GM12878 (cell line): ENCODE results near the gene WDR59. TPM values are rescaled to one million over a fixed set of nuclear protein-coding genes. Genes with fewer than 3 reads are reported as not detected.
A peak's percentile ranks its signal among the peaks of the same experiment; 100 is the strongest.

ENCODE experiments used
- ATAC-seq: fragments of 200-7000 bp; cut with Tn5 transposase; 3 replicates; pipeline ENCODE4 v1.9.1; 2020; ENCODE audit warnings: mild to moderate bottlenecking, moderate library complexity
- BruUV-seq: library from RNA; stranded (reverse); fragments of 400-500 nt; replicated peaks from 2 replicates; lab custom pipeline; 2021; lab: Mats Ljungman, UMichigan
- CTCF ChIA-PET: fragments of 300-600 bp; sonication (Branson Sonifier 250); formaldehyde crosslinking; extraction: SDS; loops from one replicate; lab custom pipeline; 2021; ENCODE audit warnings: inconsistent platforms; lab: Yijun Ruan, JAX
- POLR2A ChIA-PET: fragments of 350-600 bp; formaldehyde crosslinking; extraction: SDS; loops from one replicate; lab custom pipeline; 2021; ENCODE audit warnings: inconsistent platforms; lab: Charles Lee
- RAD21 ChIA-PET: fragments of 300-600 bp; sonication (Branson Sonifier 250); formaldehyde crosslinking; loops from one replicate; lab custom pipeline; 2023; ENCODE audit warnings: antibody characterized with exemption; ENCODE audit not compliant: unreplicated experiment; lab: Charles Lee
- SMC1A ChIA-PET: fragments of 300-600 bp; sonication (Branson Sonifier 250); formaldehyde crosslinking; loops from one replicate; lab custom pipeline; 2023; ENCODE audit not compliant: unreplicated experiment, uncharacterized antibody; lab: Charles Lee
- DNase-seq: peaks from one replicate; pipeline ENCODE4 v3.0.0-alpha.2; 2011; ENCODE audit warnings: low read depth, low spot score
- FAIRE-seq: peaks from 3 replicates; lab custom pipeline; 2011; peaks lifted over from hg19 to GRCh38; lab: Jason Lieb, UNC
- H2AFZ ChIP-seq: 2 replicates; pipeline ENCODE4 v1.6.0; 2011; ENCODE audit warnings: low read depth, low read length, control low read depth; ENCODE audit not compliant: control insufficient read depth
- H3K27ac ChIP-seq: 2 replicates; pipeline ENCODE4 v1.5.1; 2011; ENCODE audit warnings: control low read depth; ENCODE audit not compliant: control insufficient read depth, insufficient read depth
- H3K27me3 ChIP-seq, 2 experiments: replicated peaks in 1 of 2; 2 replicates each; pipeline versions ENCODE4 v1.6.0 to v1.6.1; 2011; ENCODE audit warnings: low read length in 1 of 2; ENCODE audit not compliant: control insufficient read depth in 2 of 2, insufficient read depth in 2 of 2
- H3K36me3 ChIP-seq, 2 experiments: 2 replicates each; pipeline ENCODE4 v1.5.1; 2011; ENCODE audit warnings: low read length in 1 of 2; ENCODE audit not compliant: control insufficient read depth in 2 of 2, insufficient read depth in 2 of 2
- H3K4me1 ChIP-seq: 2 replicates; pipeline ENCODE4 v1.6.1; 2011; ENCODE audit warnings: mild to moderate bottlenecking, low read length, moderate library complexity, mixed read lengths; ENCODE audit not compliant: control insufficient read depth, insufficient read depth
- H3K4me2 ChIP-seq: 2 replicates; pipeline ENCODE4 v1.6.0; 2011; ENCODE audit warnings: control low read depth; ENCODE audit not compliant: control insufficient read depth, insufficient read depth
- H3K4me3 ChIP-seq: fragments of 200-600 bp; sonication (generic); 2 replicates; pipeline ENCODE4 v1.5.1; 2016
- H3K79me2 ChIP-seq: 2 replicates; pipeline ENCODE4 v1.6.0; 2011; ENCODE audit warnings: low read length; ENCODE audit not compliant: control insufficient read depth, insufficient read depth
- H3K9ac ChIP-seq: 2 replicates; pipeline ENCODE4 v1.8.0; 2011; ENCODE audit warnings: low read length, control low read depth, mixed read lengths; ENCODE audit not compliant: control insufficient read depth, insufficient read depth
- H3K9me3 ChIP-seq: replicated peaks from 3 replicates; pipeline ENCODE4 v1.5.1; 2011; ENCODE audit warnings: mild to moderate bottlenecking, low read length; ENCODE audit not compliant: control insufficient read depth, insufficient read depth
- H4K20me1 ChIP-seq: 2 replicates; pipeline ENCODE4 v1.6.0; 2011; ENCODE audit not compliant: control insufficient read depth, insufficient read depth
- ASH2L ChIP-seq: fragments of 300-600, 200-600 bp; sonication (generic); IDR thresholded peaks from 2 replicates; pipeline ENCODE4 v1.6.1; 2017; ENCODE audit warnings: low read depth, mild to moderate bottlenecking, borderline replicate concordance
- ATF7 ChIP-seq: fragments of 450-650 bp; IDR thresholded peaks from 2 replicates; pipeline ENCODE4 v1.6.1; 2016; ENCODE audit warnings: low read depth, mild to moderate bottlenecking
- CEBPB ChIP-seq, 2 experiments: fragments of 150-350 bp in 1 of 2; IDR thresholded peaks; 2 replicates each; pipeline ENCODE4 v1.6.1; 2012 to 2014; ENCODE audit warnings: low read depth in 2 of 2, low read length in 2 of 2, borderline replicate concordance in 1 of 2, inconsistent platforms in 1 of 2
- EED ChIP-seq: sonication (generic); IDR thresholded peaks from 2 replicates; pipeline ENCODE4 v1.6.1; 2016; ENCODE audit warnings: antibody characterized with exemption, low read depth
- ESRRA ChIP-seq: IDR thresholded peaks from 2 replicates; pipeline ENCODE4 v1.6.1; 2012; ENCODE audit warnings: mild to moderate bottlenecking, low read length, improper control_type of control experiment
- FOXM1 ChIP-seq: IDR thresholded peaks from 2 replicates; pipeline ENCODE4 v1.6.1; 2012; ENCODE audit warnings: low read depth, mild to moderate bottlenecking, inconsistent platforms, low read length, moderate library complexity
- GABPA ChIP-seq: IDR thresholded peaks from 2 replicates; pipeline ENCODE4 v1.6.1; 2014; ENCODE audit warnings: antibody characterized with exemption, low read depth, mild to moderate bottlenecking, inconsistent platforms
- IKZF1 ChIP-seq: fragments of 450-650 bp; conservative IDR thresholded peaks from 2 replicates; pipeline ENCODE4 v1.6.1; 2017; ENCODE audit warnings: antibody characterized with exemption, mild to moderate bottlenecking
- IKZF2 ChIP-seq, 2 experiments: fragments of 450-650 bp; IDR thresholded peaks; 2 replicates each; pipeline ENCODE4 v1.6.1; 2017; ENCODE audit warnings: mild to moderate bottlenecking in 2 of 2, moderate library complexity in 2 of 2
- MTA2 ChIP-seq: fragments of 450-650 bp; IDR thresholded peaks from 2 replicates; pipeline ENCODE4 v1.6.1; 2016; ENCODE audit warnings: low read depth, mild to moderate bottlenecking, moderate library complexity
- NKRF ChIP-seq: fragments of 450-650 bp; conservative IDR thresholded peaks from 2 replicates; pipeline ENCODE4 v1.6.1; 2017; ENCODE audit warnings: mild to moderate bottlenecking, moderate library complexity
- NR2C1 ChIP-seq: fragments of 450-650 bp; IDR thresholded peaks from 2 replicates; pipeline ENCODE4 v1.6.1; 2017; ENCODE audit warnings: antibody characterized with exemption, mild to moderate bottlenecking, moderate library complexity
- RELA ChIP-seq: fragments of 450-650 bp; IDR thresholded peaks from 2 replicates; pipeline ENCODE4 v1.8.0; 2014; ENCODE audit warnings: borderline replicate concordance; ENCODE audit not compliant: partially characterized antibody
- RUNX3 ChIP-seq: IDR thresholded peaks from 2 replicates; pipeline ENCODE4 v1.6.1; 2012; ENCODE audit warnings: low read length, inconsistent platforms
- STAT3 ChIP-seq: IDR thresholded peaks from 2 replicates; pipeline ENCODE4 v1.6.1; 2011; ENCODE audit warnings: low read depth, low read length, improper control_type of control experiment
- TCF12 ChIP-seq: IDR thresholded peaks from 2 replicates; pipeline ENCODE4 v1.6.1; 2011; ENCODE audit warnings: low read depth, mild to moderate bottlenecking, low read length
- YY1 ChIP-seq: IDR thresholded peaks from 2 replicates; pipeline ENCODE4 v1.6.1; 2011; ENCODE audit warnings: low read depth, mild to moderate bottlenecking, low read length
- ZNF384 ChIP-seq: IDR thresholded peaks from 2 replicates; pipeline ENCODE4 v1.6.1; 2012; ENCODE audit warnings: low read depth, mild to moderate bottlenecking, low read length, improper control_type of control experiment, borderline replicate concordance
- ZNF592 ChIP-seq: fragments of 450-650 bp; IDR thresholded peaks from 2 replicates; pipeline ENCODE4 v1.6.1; 2017; ENCODE audit warnings: mild to moderate bottlenecking, moderate library complexity
- ZSCAN29 ChIP-seq: fragments of 450-650 bp; IDR thresholded peaks from 2 replicates; pipeline ENCODE4 v1.6.1; 2017; ENCODE audit warnings: mild to moderate bottlenecking, moderate library complexity
- WGBS: methylation state at CpG from one replicate; pipeline ENCODE4 v1.1.6; 2016; ENCODE audit warnings: low lambda C conversion rate; ENCODE audit not compliant: insufficient replicate concordance, insufficient coverage; ENCODE audit errors: missing lambda C conversion rate; 5-methylcytosine and 5-hydroxymethylcytosine counted together
- in situ Hi-C: fragments of 300-500 bp; cut with MboI; formaldehyde crosslinking; loops from 9 replicates; pipeline ENCODE4 v1.14.3; 2018; ENCODE audit warnings: mixed read lengths
- intact Hi-C: fragments of 100-400 bp; cut with micrococcal nuclease; formaldehyde crosslinking; loops from one replicate; pipeline ENCODE4 v1.14.2; 2022; ENCODE audit not compliant: unreplicated experiment
- polyA plus RNA-seq, 11 experiments: library from polyadenylated mRNA; depleted of rRNA in 4 of 11; unstranded in 6 of 11; stranded (reverse) in 5 of 11; fragments of >200 nt; fragmentation: Nextera tagmentation in 4 of 11; fragmentation: Illumina TruSeq in 1 of 11; extraction: Ambion mirVana in 4 of 11; extraction: Trizol in 1 of 11; gene quantifications; 1 replicate in 1 of 11; 2 replicates in 10 of 11; pipeline versions ENCODE4 v1.2.1 to v1.2.3, GENCODE V29; 2011 to 2016; ENCODE audit warnings: inconsistent platforms in 2 of 11, missing spikeins in 2 of 11, low read depth in 1 of 11
- total RNA-seq, 4 experiments: library from RNA; depleted of rRNA in 3 of 4; stranded (reverse); fragments of >200 nt in 3 of 4; fragmentation: Illumina TruSeq in 1 of 4; extraction: Trizol in 1 of 4; gene quantifications; 2 replicates each; pipeline versions ENCODE4 v1.2.1 to v1.2.3, GENCODE V29; 2013 to 2021

The WDR59 gene
- total and polyA plus RNA-seq, 10 of the 15 experiments (the other 5 are each of a cell fraction or from before 2014, with no cell fraction given): 9.7 to 78.4 (median 24.5) TPM

- H3K79me2 ChIP-seq: peaks cover 52% of the 10 kb centered on the region
- in situ Hi-C loops (no loop called here), intact Hi-C loops (no loop called here)
- ChIA-PET CTCF (interaction anchor here (1.0 to 2.3 kb wide), 3 partner anchors 108 to 111 kb away, joined by 3 to 14 read pairs (median 4); no protein-coding TSS in a partner anchor), POLR2A (interaction anchor here (1.1 to 3.3 kb wide), 2 partner anchors 9 to 11 kb away, joined by 3 to 20 read pairs; no protein-coding TSS in a partner anchor), SMC1A (interaction anchor here (1.3 to 3.7 kb wide), 4 partner anchors 12 to 109 kb away, joined by 3 to 43 read pairs (median 14); no protein-coding TSS in a partner anchor), RAD21 (interaction anchor here (1.1 to 3.6 kb wide), 4 partner anchors 11 to 110 kb away, joined by 3 to 38 read pairs (median 18); no protein-coding TSS in a partner anchor)
- peak overlapping the region; percentile 78 for H3K4me2 ChIP-seq
- WGBS: 18% methylated on average over 15 of the region's 15 CpGs
- ATAC-seq (peak; percentile 6), FAIRE-seq (no peak), DNase-seq (no peak)
- peak overlapping the region; percentile 64 for H3K4me3 ChIP-seq
- BruUV-seq: no TSS peak
- no peaks in the 10 kb centered on the region for H3K9me3 ChIP-seq
- peak overlapping the region; percentile 59 for H3K9ac ChIP-seq
- H3K27me3 ChIP-seq: no peaks in the 10 kb centered on the region
- H3K27ac ChIP-seq: 0 out of 2 replicates have a peak overlapping the region, but pooled peaks have one; percentile 9
- H4K20me1 ChIP-seq: no peaks in the 10 kb centered on the region
- peaks cover 8% of the 10 kb centered on the region for H3K4me1 ChIP-seq
- no peak overlapping the region; the same call in 1 of the 2 replicates for H2AFZ ChIP-seq
- H3K36me3 ChIP-seq: no peaks in the 10 kb centered on the region
- no peak for TF ChIP-seq ATF7
- TF ChIP-seq RELA: peak; percentile 16
- 0 out of 2 replicates have a peak, but pooled peaks have one; percentile 7 for TF ChIP-seq TCF12
- no peak for TF ChIP-seq MTA2
- TF ChIP-seq ESRRA: no peak
- TF ChIP-seq ZNF384: no peak
- no peak for TF ChIP-seq ASH2L
- TF ChIP-seq RUNX3: peak; percentile 17; the same call in 1 of the 2 replicates
- TF ChIP-seq IKZF2 (IDR thresholded peaks at IDR 0.05): no peak
- no peak for TF ChIP-seq ZNF592
- TF ChIP-seq EED: no peak
- TF ChIP-seq GABPA: no peak
- no peak for TF ChIP-seq STAT3
- no peak; the same call in 1 of the 2 replicates for TF ChIP-seq FOXM1
- peak; percentile 39; the same call in 1 of the 2 replicates for TF ChIP-seq YY1
- no peak for TF ChIP-seq ZSCAN29
- TF ChIP-seq NR2C1: no peak
- TF ChIP-seq CEBPB (IDR thresholded peaks at IDR 0.05; ENCODE audit: borderline replicate concordance in 1 of 2, low read depth in 2 of 2, low read length in 2 of 2): no peak
- TF ChIP-seq NKRF: no peak
- TF ChIP-seq IKZF1: no peak
Observed at GRCh38 chr16:75000481-75001081, 15.7 kb upstream of the WDR59 start.
